Common myeloid progenitor, CD34-positive (primary cell): ENCODE results near the gene ADARB1.

ENCODE experiments used
- CTCF ChIA-PET: fragments of 350-600 bp; sonication (Branson Sonifier 250); formaldehyde crosslinking; loops from one replicate; lab custom pipeline; 2021; ENCODE audit warnings: antibody characterized with exemption; lab: Charles Lee
- POLR2A ChIA-PET: fragments of 350-600 bp; sonication (Branson Sonifier 250); formaldehyde crosslinking; loops from one replicate; lab custom pipeline; 2021; ENCODE audit warnings: antibody characterized with exemption; lab: Charles Lee
- DNase-seq, 3 donors: peaks; one replicate each; pipeline versions ENCODE4 v3.0.0 to v3.0.0-alpha.2; 2013
- H3K27ac ChIP-seq, 2 experiments: 1 replicate in 1 of 2; 2 replicates in 1 of 2; pipeline ENCODE4 v1.7.0; 2013; ENCODE audit warnings: inconsistent platforms in 2 of 2, low read length in 2 of 2, mild to moderate bottlenecking in 2 of 2, low read depth in 1 of 2, moderate library complexity in 1 of 2; ENCODE audit not compliant: severe bottlenecking in 2 of 2, insufficient read depth in 1 of 2, poor library complexity in 1 of 2
- H3K27me3 ChIP-seq, 5 experiments: replicated peaks in 2 of 5; 1 replicate in 3 of 5; 2 replicates in 2 of 5; pipeline versions ENCODE4 v1.6.1 to v1.7.0; 2013; ENCODE audit warnings: low read length in 4 of 5, mild to moderate bottlenecking in 2 of 5, moderate library complexity in 2 of 5, inconsistent platforms in 1 of 5; ENCODE audit not compliant: insufficient read depth in 5 of 5, control insufficient read depth in 4 of 5
- H3K36me3 ChIP-seq, 4 experiments: 1 replicate in 2 of 4; 2 replicates in 2 of 4; pipeline versions ENCODE4 v1.6.1 to v1.7.0; 2013; ENCODE audit warnings: low read length in 3 of 4, control low read depth in 1 of 4, mild to moderate bottlenecking in 1 of 4; ENCODE audit not compliant: control insufficient read depth in 4 of 4, insufficient read depth in 4 of 4
- H3K4me1 ChIP-seq, 4 experiments: 1 replicate in 3 of 4; 2 replicates in 1 of 4; pipeline versions ENCODE4 v1.6.1 to v1.7.1; 2013; ENCODE audit warnings: low read length in 3 of 4, mild to moderate bottlenecking in 3 of 4, control low read depth in 1 of 4, inconsistent platforms in 1 of 4, moderate library complexity in 1 of 4; ENCODE audit not compliant: control insufficient read depth in 4 of 4, insufficient read depth in 4 of 4; ENCODE audit errors: control extremely low read depth in 1 of 4
- H3K4me3 ChIP-seq, 7 experiments: 1 replicate in 4 of 7; 2 replicates in 3 of 7; pipeline versions ENCODE4 v1.5.1 to v1.7.0; 2013; ENCODE audit warnings: mild to moderate bottlenecking in 7 of 7, low read length in 6 of 7, moderate library complexity in 6 of 7, inconsistent platforms in 2 of 7, low read depth in 2 of 7, control low read depth in 1 of 7; ENCODE audit not compliant: insufficient read depth in 4 of 7, control insufficient read depth in 1 of 7; ENCODE audit errors: extremely low read depth in 1 of 7
- H3K9me3 ChIP-seq, 5 experiments: 1 replicate in 4 of 5; 2 replicates in 1 of 5; pipeline versions ENCODE4 v1.6.1 to v1.7.1; 2013; ENCODE audit warnings: low read length in 4 of 5, mild to moderate bottlenecking in 2 of 5, inconsistent platforms in 1 of 5, low read depth in 1 of 5, moderate library complexity in 1 of 5; ENCODE audit not compliant: control insufficient read depth in 4 of 5, insufficient read depth in 2 of 5; ENCODE audit errors: control extremely low read depth in 1 of 5
- WGBS: methylation state at CpG from one replicate; pipeline ENCODE4 v1.1.5; 2013; ENCODE audit not compliant: insufficient coverage; 5-methylcytosine and 5-hydroxymethylcytosine counted together

ADARB1 gene

DNA sequence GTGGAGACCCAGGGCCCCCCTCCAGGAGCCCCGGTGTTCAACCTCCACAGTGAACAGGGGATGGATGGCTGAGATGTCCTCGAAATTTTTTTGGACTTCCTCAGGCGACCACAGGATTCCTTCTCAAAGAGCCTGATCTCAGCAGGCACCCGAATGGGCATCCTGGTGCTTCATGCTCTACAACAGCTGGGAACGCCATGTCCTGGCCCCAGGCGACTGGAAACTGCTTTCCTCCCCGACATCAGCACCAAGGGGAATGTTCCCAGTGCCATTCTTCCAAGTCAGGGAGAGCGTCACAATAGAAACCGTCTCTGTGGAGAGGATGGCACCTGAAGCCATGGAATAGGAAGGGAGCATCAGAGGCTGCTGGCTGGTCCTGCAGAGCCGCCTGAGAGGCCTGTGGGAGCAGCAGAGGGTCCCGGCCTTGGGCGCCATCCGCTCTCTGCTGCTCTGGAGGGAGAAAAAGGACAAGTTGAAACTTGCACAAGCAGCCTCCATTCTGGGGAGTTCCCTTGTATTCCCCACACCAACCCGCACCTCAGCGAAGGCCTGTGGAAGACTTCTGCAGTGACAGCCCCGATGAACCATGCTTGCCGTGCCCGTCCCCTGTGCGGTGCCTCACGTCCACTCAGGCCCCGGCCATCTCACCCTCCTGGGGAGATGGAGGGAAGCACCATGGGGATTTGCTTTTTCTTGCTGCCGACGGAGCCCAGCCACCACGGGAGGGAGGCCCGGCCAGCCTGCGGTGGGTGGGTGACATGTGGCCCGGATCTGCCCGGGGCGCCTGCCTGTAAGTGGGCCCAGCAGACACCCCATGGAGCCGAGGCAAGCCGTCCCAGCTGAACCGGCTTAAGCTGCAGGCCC lies 2.3 kb upstream of the ADARB1 start:
- peaks cover 4 to 18% (median 13%) of the 10 kb centered on the region in 4 experiments for H3K4me1 ChIP-seq
- H3K27me3 ChIP-seq, result peaks cover 0 to 19% (median 14%) of the 10 kb centered on the region in 5 experiments
- H3K9me3 ChIP-seq, result no peaks in the 10 kb centered on the region
- no peak for DNase-seq
- H3K36me3 ChIP-seq, result no peaks in the 10 kb centered on the region
- H3K4me3 ChIP-seq, result no peak overlapping the region
- CTCF ChIA-PET, result interaction anchor here (0.9 to 1.6 kb wide), 2 partner anchors 11 to 58 kb away, joined by 3 to 5 read pairs; no protein-coding TSS in a partner anchor
- WGBS, result 98% methylated on average over 24 of the region's 32 CpGs
- POLR2A ChIA-PET, result no interaction called here
- H3K27ac ChIP-seq, result no peak overlapping the region

DNA sequence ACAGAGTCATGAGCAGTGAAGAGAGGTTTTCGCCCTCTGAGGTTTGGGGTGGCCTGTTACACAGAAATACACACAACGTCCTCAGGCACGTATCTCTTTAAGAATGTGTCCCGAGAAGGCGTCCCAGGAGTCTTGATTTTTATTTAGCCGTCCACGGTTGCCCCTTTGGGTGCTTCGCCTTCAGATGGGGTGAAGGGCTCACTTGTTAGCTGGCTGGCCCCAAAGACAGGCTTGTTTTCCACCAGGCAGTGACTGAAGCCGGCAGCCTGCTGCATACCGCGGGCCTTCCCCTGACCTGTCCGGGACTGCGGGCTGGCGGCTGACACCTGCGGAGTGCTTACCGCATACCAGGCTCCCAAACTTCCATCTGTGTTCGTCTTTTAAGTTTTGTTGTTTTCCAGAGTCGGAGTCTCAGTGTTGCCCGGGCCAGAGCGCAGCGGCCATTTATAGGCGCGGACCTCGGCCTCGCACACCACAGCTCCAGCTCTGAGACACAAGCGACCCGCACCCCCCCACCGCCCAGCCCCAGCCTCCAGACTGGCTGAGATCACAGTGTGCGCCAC lies 1.6 kb upstream of the ADARB1 start:
- 97% methylated on average over 26 of the region's 29 CpGs for WGBS
- H3K27ac ChIP-seq, result no peak overlapping the region

DNA sequence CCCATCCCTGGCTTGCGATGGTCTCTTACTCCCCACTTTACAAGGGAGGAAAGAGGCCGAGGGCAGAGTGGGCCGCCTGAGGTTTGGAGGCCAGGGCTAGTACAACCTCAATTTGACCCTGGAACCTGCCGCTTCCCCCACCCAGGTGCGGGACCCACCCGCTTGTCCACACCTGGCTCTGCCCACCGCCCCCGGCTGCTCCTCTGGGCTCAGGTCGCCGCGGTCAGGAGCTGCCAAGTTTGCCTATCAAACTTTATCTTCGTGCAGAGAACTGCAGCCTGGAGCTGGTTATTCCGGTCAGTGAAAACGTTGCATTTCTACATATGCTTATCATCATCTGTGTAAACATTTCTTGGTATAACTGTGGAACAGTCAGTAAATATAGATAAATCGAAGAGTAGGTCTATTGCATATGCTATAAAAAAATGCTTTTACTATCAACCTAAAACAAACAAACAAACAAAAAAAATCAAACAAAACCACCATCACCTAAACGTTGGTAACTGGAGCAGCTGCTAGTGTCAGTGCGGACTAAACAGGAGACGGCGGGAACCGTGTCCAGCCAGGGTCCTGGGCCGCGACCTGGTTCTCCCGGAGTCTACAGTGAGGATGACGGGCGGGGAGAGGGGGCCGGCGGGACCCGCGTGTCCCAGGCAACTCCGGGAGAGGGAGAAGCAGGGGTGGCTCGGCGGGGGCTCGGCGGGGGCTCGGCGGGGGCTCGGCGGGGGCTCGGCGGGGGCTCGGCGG lies 906 bp upstream of the ADARB1 start:
- Histone ChIP-seq H3K4me3 (peak overlapping the region in 6 of 7 experiments; percentile 46 to 86 (median 74)), H3K4me1 (peaks cover 4 to 18% (median 13%) of the 10 kb centered on the region in 4 experiments), H3K9me3 (no peaks in the 10 kb centered on the region), H3K27me3 (peaks cover 0 to 20% (median 14%) of the 10 kb centered on the region in 5 experiments), H3K36me3 (no peaks in the 10 kb centered on the region), H3K27ac (peak overlapping the region in 1 of 2 experiments; percentile 25)
- DNase-seq, result peak in 1 of 3 donors; percentile 44
- WGBS, result 54% methylated on average over 11 of the region's 42 CpGs
- ChIA-PET CTCF (interaction anchor here (0.9 to 1.6 kb wide), 3 partner anchors 12 to 56 kb away, joined by 3 to 5 read pairs (median 3); no protein-coding TSS in a partner anchor), POLR2A (no interaction called here)

More for the DNA sequence above, 1.6 kb upstream of the ADARB1 start:
- peaks cover 4 to 18% (median 13%) of the 10 kb centered on the region in 4 experiments for H3K4me1 ChIP-seq
- H3K9me3 ChIP-seq, result no peaks in the 10 kb centered on the region
- POLR2A ChIA-PET, result no interaction called here
- no peak overlapping the region for H3K4me3 ChIP-seq
- CTCF ChIA-PET, result interaction anchor here (0.9 to 1.6 kb wide), 2 partner anchors 11 to 57 kb away, joined by 3 to 5 read pairs; no protein-coding TSS in a partner anchor
- H3K27me3 ChIP-seq, result peaks cover 0 to 19% (median 14%) of the 10 kb centered on the region in 5 experiments
- H3K36me3 ChIP-seq, result no peaks in the 10 kb centered on the region
- DNase-seq, result no peak

DNA sequence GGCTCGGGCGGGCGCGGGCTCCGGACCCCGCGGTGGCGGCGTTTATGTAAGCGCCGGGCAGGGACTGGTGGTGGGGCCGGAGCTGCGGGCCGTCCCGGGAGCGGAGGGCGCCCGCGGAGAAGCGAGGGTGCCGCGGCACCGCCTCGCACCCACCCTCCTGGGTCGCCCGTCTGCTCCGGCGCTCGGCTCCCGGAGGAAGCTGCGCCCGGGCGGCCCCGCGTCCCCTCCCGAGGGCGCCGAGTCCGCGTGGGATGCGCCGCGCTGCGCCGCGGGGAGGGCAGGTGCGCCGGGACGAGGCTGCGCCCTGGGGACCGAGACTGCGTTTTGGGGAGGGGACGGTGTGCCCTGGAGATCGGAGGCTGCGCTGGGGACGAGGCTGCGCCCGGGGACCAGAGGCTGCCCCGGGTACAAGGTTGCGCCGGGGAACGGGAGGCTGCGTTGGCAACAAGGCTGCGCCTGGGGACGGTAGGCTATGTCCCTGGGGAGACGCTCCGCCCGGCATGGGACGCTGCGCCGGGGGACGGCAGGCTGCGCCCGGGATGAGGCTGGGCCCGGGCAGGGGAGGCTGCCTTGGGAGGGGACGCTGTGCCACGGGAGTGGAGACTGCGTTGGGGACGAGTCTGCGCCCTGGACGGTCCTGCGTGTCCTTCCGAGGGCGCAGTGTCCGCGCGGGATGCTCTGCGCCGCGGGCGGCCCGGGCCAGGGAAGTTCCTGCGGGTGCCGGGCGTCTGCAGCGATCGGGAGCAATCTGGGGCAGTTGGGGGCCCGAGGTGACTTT lies 627 bp downstream of the ADARB1 start:
- H3K27ac ChIP-seq, result no peak overlapping the region
- H3K27me3 ChIP-seq, result peaks cover 0 to 20% (median 10%) of the 10 kb centered on the region in 5 experiments
- no peaks in the 10 kb centered on the region for H3K36me3 ChIP-seq
- H3K4me1 ChIP-seq, result peaks cover 4 to 18% (median 13%) of the 10 kb centered on the region in 4 experiments
- WGBS, result under 1% methylated on average over 91 of the region's 98 CpGs
- ChIA-PET POLR2A (interaction anchor here (0.6 to 0.7 kb wide), 2 partner anchors 63 to 98 kb away, joined by 3 read pairs; no protein-coding TSS in a partner anchor), CTCF (interaction anchor here (1.0 to 1.2 kb wide), 2 partner anchors 53 to 64 kb away, joined by 3 read pairs; no protein-coding TSS in a partner anchor)
- peak in 1 of 3 donors; percentile 35 for DNase-seq
- H3K9me3 ChIP-seq, result no peaks in the 10 kb centered on the region
- peak overlapping the region; percentile 52 to 84 (median 68) for H3K4me3 ChIP-seq

DNA sequence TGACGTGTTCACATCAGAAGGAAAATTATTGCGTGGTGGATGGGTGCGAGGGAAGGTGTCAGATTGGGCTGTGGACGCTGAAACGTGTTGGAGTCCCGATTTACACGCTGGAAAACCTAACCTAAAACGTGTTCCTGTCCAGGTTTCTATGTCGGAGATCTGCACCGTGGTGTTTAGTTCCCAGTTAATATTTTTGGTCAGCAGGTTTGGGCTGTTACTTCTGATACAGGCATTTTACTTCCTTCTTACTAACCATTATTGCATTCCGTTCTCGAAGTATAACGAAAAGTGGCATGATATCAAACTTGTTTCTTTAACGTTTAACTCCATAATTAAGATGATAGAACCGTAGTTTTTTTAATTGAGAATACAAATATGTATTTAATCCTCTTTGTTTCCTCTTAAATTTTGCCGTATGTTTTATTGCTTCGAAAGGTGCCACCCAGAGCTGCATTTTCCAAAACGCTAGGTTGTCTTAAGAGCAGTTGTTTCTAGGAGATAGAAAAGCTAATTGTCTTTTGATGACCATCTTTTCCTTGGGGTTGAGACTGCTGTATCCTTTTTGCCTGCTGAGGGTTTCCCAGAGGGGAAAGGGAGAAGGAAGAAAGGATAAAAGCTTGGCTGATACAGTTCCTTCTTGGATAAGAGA lies 1.3 kb downstream of the ADARB1 start:
- no peak overlapping the region for H3K27ac ChIP-seq
- WGBS, result 18% methylated on average over 11 of the region's 18 CpGs
- H3K27me3 ChIP-seq, result peaks cover 0 to 20% (median 9%) of the 10 kb centered on the region in 5 experiments
- peaks cover 4 to 18% (median 13%) of the 10 kb centered on the region in 4 experiments for H3K4me1 ChIP-seq
- peak overlapping the region; percentile 52 to 84 (median 68) for H3K4me3 ChIP-seq
- H3K9me3 ChIP-seq, result no peaks in the 10 kb centered on the region
- H3K36me3 ChIP-seq, result no peaks in the 10 kb centered on the region
- POLR2A ChIA-PET, result no interaction called here
- CTCF ChIA-PET, result interaction anchor here (1.7 kb wide), 1 partner anchor 63 kb away, joined by 3 read pairs; no protein-coding TSS in a partner anchor
- peak in 1 of 3 donors; percentile 29 for DNase-seq
